SK-MEL-5 (cell line): ENCODE data around the gene EBF3. TPM values are rescaled to one million over a fixed set of nuclear protein-coding genes. Genes with fewer than 3 reads are reported as not detected.
"Not testable (repeated sequence)": the region's sequence is repeated elsewhere in the genome, so short reads cannot be mapped to it uniquely, and the experiment has no call there.

Experiments used
- DNase-seq: peaks from one replicate; pipeline ENCODE4 v3.0.0-alpha.2; 2016; ENCODE audit warnings: low read depth, low spot score
- in situ Hi-C: cut with HindIII; loops from 2 replicates; pipeline ENCODE4 v1.10.0; 2016; ENCODE audit warnings: low sequenced_read_pairs, high pct_unique_total_duplicates, low pct_unique_long_range_greater_than_20kb
- total RNA-seq: library from RNA; depleted of rRNA; stranded (reverse); fragments of >200 nt; shearing (Covaris generic); gene quantifications from 2 replicates; pipeline ENCODE4 v1.2.3, GENCODE V29; 2014

The EBF3 gene
- total RNA-seq, 1 experiment from 2014 or later: 23.6 TPM

DNA sequence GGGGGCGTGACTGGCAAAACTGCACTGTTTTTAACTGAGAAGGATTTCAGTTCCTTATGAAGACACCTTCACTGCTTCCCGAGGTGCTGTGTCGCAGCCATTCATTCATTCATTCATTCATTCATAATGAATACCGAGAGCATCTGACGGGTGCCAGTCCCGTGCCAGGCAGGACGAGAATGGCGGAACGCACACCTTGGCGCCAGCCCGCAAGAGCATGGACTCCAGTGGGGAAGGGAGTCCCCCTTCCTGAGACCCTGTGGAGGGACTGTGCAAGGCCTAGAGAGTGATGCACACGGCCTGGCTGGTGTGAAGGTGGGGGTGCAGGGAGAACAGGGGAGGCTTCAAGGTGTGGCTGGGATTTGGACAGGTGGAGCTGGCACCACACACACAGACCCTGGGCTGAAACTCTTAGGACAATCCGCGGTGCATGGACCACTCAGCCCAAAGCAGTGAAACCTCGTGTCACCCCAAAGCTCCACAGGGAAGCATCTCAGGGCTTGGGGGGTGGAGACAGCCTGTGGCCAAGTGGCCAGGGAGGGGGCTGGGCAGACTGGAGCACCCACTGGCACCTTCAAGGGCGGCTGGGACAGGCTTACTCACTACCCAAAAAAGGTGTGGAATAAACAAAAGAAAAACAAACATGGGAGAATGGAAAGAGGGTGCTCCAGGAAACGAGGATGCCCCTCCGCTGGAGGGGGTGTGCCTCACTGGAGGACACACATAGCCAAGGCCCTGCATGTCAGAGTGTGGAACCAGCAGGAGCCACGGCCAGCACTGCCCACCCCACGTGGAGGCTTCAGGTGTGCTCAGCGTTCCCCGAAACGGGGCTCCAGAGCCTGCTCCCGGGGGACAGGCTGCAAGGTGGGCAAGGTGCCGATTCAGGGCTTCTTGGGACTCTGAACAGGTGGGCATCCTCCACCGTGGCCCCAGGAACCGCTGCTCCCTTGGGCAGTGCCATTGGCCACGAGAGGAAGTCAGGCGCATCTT, 37.7 kb downstream of the EBF3 start:
- in situ Hi-C loops: no loop called here
- DNase-seq: no peak

DNA sequence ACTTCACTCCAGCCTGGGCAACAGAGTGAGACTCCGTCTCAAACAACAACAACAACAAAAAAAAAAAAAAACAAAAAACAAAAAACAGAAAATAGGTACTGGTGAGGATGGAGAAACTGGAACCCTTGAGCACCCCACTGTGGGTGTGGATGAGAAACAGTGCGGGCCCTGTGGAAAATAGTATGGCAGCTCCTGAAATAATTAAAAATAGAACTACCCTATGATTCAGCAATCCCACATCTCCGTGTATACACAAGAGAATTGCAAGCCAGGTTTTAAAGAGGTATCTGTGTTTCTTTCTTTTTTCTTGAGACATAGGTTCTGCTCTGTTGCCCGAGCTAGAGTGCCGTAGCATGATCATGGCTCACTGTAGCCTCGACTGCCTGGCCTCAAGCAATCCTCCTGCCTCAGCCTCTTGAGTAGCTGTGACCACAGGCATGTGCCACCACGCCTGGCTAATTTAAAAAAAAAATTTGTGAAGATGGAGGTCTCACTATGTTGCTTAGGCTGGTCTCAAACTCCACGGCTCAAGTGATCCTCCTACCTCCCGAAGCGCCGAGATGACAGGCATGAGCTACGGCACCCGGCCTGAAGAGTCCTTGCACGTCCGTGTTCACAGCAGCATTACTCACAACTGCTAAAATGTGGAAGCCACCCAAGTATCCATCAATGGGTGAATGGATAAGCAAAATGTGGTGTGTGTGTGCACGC, 39.5 kb downstream of the EBF3 start:
- no peak for DNase-seq
- in situ Hi-C loops: no loop called here

DNA sequence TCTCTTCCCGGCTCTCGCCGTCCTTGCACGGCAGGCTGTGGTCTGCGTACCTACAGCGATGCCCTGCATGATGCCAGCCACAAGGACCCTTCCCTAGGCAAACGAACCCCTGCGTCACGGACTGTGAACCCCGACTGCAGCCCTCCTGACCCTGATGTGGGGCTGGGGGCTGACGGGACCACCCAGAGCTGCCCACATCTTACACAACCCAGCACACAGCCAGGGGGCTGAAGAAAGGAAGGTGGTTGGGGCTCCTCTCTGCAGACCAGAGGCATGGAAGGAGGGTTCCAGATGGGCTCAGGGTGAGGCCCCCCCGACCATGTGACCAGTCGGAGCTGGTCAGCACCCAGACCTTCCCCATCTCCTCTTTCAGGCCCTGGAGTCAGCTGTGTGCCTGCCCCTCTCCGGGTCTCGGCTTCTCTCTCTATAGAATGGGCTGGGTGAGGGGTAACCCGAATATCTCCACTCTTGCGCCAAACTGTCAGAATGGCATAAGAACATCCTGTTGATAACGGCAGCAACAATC, 41.4 kb downstream of the EBF3 start:
- no peak for DNase-seq
- in situ Hi-C loops: no loop called here

DNA sequence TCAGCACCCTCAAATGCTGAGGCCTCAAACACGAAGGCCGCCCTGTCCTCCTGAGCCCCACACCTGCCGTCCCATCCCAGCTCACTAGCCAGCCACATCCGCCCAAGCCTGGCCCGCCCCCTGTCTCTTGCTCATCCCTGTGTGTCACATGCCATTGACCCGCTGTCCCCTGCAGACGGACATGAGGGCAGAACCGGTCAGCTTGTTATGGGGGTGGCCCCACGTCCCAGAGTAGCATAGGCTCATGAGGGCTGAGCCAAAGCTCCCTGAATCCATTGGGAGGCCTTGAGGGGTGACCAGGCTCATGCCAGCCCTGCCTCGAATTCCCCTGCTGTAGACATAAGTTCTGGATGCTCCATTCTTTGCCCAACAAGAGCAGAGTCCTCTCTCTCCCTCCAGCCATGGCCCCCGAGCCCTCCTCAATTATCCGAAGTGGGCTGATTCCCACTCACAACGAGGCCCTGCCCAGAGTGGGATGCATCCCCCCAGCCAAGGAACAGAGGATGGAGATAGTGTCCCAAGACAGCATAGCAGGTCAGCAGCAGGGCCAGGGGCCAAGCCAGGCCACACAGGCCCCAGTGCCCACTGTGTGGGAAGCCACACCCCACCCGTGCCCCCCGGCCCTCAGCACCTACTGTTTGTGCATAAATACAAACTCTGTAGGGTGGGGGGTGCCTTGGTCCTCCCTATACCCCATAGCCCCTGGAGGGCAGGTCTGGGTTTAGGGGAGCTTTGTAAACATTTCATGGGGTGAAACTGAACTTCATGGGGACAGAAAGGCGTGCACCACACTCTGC, 42.1 kb downstream of the EBF3 start:
- in situ Hi-C loops: no loop called here
- DNase-seq: no peak

DNA sequence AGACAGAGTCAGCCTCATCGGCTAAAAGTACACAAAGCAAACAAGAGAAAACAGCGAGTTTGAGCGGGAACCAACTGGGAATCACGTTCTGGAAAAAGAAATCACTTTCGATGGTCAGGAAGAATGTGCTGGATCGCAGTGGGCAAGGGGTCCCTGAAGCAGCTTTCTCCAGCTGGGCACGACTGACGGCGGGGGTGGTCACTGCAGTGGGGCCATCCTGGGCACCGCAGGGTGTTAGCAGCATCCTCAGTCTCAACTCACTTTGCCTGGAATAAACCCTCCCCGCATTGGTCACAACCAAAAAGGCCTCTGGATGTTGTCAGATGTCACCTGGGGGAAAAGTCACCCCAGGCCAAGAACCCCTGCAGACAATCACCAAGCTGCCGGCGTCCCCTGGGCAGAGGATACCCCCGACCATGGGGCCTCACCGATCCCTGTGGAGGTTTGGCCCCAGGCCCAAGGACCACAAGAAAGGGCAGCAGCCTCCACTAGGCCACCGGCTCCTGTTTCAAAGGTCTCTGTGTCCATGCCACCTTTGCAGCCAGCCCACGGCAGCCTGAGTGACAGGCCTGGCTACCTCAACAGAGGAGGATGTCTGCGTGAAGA, 42.9 kb downstream of the EBF3 start:
- no peak for DNase-seq
- in situ Hi-C loops: no loop called here

DNA sequence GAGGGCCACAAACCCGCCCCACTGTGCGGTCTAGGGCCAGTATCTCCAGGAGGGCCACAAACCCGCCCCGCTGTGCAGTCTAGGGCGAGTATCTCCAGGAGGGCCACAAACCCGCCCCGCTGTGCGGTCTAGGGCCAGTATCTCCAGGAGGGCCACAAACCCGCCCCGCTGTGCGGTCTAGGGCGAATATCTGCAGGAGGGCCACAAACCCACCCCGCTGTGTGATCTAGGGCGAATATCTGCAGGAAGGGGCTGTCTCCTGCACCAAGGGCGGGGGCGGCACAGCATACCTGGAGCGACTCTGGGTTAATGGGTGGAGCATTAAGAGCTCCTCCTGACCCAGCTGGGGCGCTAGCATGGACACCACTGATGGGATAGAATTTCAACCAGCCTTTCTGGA, 43.9 kb downstream of the EBF3 start:
- in situ Hi-C loops, DNase-seq: not testable (repeated sequence)

DNA sequence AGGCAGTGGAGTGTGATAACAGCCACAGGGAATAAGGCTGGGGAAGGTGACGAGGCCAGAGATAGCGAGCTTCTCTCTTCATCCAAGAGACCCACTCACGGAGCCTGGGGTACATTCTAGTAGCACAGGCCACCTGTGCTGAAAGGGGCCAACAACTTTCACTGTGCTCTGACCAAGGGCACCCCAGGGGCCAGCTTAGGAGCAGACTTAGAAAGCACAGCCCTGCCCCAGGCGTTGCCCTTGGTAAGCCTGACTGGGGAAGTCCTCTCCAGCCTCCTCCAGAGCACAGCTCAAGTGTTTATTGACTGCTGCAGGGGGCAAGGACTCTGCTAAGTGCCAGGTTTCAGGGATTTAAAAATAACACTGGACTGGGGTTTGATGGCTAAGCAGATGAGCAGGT, 44.7 kb downstream of the EBF3 start:
- no peak for DNase-seq
- in situ Hi-C loops: no loop called here

DNA sequence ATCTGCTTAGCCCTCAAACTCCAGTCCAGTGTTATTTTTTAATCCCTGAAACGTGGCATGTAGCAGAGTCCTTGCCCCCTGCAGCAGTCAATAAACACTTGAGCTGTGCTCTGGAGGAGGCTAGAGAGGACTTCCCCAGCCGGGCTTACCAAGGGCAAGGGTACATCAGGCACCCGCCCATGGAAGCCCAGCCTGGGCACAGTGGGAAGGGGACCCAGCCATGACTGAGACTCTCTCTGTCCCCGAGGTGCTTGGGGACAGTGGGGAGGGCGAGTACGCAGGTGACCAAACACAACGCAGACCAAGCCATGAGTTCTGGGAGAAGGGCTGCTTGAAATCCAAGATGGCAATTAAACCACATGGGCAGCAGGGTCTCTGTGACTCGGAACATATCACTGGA, 45.2 kb downstream of the EBF3 start:
- DNase-seq: no peak
- in situ Hi-C loops: no loop called here

DNA sequence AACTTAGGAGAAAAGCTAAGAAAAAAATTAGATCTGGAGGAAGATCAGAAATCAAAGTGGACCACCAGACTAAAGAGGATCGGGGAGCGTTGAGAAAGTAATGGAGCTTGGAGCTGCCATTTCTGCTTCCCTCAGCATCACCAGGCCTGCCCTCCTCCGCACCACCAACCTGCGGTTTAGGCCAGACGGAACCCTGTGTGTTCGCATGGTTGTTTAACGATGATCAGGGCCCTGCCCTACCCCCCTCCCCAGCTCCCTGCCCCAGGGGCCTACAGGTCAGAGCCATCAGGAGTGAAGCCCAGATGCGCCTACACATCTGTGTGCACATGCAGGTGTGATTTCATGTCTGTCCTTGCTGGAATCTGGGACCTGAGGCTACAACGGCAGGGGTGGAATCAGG, 45.7 kb downstream of the EBF3 start:
- DNase-seq: no peak
- in situ Hi-C loops: no loop called here

DNA sequence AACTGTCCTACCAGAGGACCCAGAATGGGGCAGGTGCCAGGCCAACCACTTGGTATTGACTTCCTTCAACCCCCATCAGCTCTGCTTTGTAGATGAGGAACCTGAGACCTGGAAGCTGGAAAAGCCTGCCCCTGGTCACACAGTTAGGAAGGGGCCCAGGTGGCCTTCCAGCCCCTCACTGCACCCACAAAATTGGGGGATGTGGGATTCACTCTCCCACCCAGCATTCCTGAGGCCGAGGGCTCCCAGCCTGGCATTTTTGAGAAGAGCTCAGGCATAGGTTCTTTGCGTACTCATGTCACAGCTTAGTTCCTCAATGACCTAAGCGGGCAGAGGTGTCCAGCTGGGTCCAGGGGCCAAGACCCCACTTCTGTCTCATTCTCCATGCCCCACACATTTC, 46.1 kb downstream of the EBF3 start:
- in situ Hi-C loops: no loop called here

DNA sequence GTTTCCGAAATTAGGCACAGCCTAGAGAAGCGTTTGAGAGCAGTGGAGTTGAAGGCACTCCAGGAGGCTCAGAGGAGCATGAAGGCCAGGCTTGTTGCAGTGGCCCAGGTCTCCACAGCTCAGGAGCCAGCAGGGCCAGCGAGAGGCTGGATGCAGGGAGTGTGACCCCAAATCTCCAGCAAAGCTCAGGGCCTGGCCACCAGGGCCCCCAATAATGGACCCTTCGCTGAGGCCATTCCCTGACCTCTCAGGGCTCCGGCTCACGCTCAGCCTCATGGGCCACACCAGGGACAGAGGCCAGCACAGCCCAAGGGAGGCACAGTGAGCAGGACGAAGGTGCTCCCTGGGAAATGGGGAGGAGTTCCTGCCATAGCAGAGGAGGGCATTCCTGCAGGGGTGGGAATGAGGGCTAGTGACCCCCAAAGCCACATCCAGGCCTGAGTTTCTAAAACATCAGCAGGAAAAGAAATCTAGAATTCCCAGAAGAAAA, 47.5 kb downstream of the EBF3 start:
- in situ Hi-C loops: no loop called here
- no peak for DNase-seq

More for the DNA sequence above, 46.1 kb downstream of the EBF3 start:
- DNase-seq: no peak

DNA sequence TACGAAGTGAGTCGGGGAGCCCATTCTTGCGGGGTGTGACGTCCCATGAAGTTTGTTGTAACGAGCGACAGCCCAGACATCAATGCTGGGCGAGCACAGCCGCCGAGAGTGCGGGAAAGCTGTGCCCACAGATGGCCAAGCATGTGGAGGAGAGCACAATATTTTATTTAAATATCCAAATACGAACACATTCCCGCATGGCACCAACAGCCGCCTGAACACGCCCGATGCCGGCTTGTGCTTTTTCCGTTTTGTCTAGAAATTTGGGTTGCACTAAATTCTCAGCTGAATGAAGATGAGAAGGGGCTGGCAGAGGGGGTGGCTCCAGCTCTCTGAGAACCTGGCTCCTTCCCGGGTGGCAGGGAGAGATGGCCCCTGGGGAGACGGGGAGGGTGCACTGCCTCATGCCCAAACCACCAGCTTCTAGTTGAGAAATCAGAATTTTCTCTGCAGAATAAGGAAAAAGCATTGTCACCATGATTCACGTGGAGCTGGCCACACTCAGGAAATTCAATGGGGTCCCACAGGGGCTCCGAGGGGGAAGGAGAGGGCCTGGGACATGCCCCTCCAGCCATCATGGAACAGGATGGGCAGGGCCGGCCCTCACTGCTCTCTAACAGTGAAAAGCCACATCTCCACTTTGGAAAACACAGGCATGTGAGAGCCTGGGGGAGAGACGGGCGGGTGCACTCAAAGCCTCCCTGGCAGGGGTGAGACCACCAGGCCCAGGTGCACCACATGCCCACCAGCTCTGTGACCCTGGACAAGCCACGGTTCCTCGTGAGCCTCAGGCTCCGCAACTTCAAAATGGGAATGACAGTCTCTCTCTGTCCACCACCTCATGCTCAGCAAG, 48.3 kb downstream of the EBF3 start:
- no peak for DNase-seq
- in situ Hi-C loops: no loop called here

DNA sequence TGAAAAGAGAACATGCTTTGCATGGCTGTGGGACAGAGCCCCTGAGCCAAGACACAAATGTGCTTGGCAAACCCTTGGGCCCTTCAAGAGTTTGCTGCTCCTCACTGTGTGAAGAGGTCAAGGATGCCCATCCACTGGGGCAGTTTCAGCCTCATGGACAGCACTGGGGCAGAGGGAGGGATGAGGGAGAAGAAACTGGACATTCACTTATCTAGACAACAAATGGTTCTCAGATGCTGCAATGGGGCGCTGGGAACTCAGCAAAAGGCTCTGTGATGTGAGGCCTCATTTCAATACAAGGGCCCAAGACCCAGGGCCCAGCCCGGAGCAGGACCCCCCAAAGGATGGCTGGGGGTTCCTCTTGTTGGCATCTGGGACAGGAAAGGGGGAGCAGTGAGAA, 49.1 kb downstream of the EBF3 start:
- no peak for DNase-seq

DNA sequence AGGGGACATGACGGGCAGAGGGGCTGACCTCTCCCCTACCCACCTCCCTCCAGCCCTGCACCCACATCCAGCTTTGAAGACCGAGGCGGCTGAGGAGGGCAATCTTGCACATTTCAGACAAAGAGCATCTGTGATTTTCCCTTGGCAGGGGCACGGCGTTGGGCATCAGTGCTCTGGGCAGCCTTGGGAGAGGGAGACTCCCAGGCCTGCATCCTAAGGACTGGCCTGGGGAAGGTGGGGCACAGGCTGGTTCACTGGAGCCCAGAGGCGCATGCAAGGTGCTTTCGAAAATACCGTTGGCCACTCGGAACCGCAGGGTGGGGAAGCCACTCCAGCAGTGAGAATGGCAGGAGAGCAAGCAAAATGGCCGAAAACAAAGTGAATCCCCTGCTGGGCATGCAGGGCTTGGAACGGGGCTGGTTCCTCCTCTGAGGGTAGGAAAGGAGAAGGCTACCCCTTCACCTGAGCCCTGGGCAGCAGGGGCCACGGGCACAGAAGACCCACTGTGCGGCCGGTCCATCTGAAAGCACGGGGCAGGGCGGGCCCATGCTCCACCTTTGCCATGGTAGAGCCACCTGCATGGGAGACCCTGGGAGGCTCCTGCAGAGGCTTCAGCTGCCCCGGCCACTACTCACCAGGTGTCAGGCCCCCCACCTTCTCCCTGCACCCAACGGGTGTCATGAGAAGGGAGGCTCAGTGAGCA, 49.8 kb downstream of the EBF3 start:
- in situ Hi-C loops: no loop called here
- no peak for DNase-seq

More for the DNA sequence above, 49.1 kb downstream of the EBF3 start:
- in situ Hi-C loops: no loop called here

DNA sequence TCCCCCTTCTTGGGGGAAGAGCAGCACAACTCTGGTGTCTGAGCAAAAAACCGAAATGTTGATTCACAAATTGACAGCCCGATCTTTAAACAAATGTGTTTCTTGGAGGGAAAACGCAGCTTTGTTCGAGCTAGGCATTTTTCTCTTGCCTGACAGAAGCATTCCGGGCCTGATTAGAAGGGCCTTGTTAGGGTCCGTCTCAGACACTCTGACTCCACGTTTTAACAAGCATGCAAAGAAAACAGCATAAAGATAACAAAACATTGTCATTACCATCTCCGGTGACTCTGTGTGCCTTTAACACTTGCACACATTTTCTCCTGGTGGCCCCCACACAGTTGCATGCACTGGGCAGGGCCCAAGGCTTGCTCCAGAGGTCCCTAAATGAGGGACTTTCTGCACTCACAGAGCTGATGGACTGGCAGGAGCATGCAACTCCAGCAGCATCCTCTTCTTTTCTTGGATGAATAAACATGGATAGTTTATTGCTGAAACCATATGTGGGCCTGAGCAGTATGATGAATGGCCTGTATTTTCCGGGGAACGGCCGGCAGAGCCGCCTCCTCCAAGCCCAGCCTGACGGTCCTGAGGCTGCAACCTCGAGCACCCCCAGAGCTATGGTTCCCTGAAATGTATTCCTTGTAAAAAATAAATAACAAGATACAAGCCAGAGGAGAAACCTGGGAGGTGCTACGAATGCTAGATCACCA, 50.9 kb downstream of the EBF3 start:
- no peak for DNase-seq
- in situ Hi-C loops: no loop called here
